Epithelial cell of esophagus (primary cell): ENCODE measurements around the gene DPYSL5.

Source experiments
- DNase-seq: peaks from one replicate; pipeline ENCODE4 v3.0.0; 2010; ENCODE audit warnings: low read depth
- H3K4me3 ChIP-seq: 2 replicates; pipeline ENCODE4 v1.5.1; 2011; ENCODE audit warnings: mild to moderate bottlenecking, low read length, control low read depth
- CTCF ChIP-seq: IDR thresholded peaks from 2 replicates; pipeline ENCODE4 v1.5.1; 2011; ENCODE audit warnings: low read depth, mild to moderate bottlenecking, low read length, control low read depth, inconsistent platforms; ENCODE audit not compliant: insufficient read depth; ENCODE audit errors: missing control alignments

DPYSL5 gene

GRCh38 chr2:26850505-26850904, 2.6 kb downstream of the DPYSL5 start:
- no peak for DNase-seq
- TF ChIP-seq CTCF = no peak
- no peak overlapping the region for H3K4me3 ChIP-seq

GRCh38 chr2:26852405-26853306, 4.7 kb downstream of the DPYSL5 start:
- DNase-seq = no peak
- H3K4me3 ChIP-seq = no peak overlapping the region
- TF ChIP-seq CTCF = no peak

GRCh38 chr2:26853751-26854150, 5.8 kb downstream of the DPYSL5 start:
- TF ChIP-seq CTCF = no peak
- DNase-seq = no peak
- H3K4me3 ChIP-seq = no peak overlapping the region

- H3K4me3 ChIP-seq = no peak overlapping the region
- no peak for TF ChIP-seq CTCF
- DNase-seq = no peak
Observed at GRCh38 chr2:26854283-26854827, 6.4 kb downstream of the DPYSL5 start.

- no peak for TF ChIP-seq CTCF
- no peak overlapping the region for H3K4me3 ChIP-seq
- DNase-seq = no peak
Observed at GRCh38 chr2:26855466-26855865, 7.5 kb downstream of the DPYSL5 start.

GRCh38 chr2:26859622-26860021, 11.7 kb downstream of the DPYSL5 start:
- no peak overlapping the region for H3K4me3 ChIP-seq
- no peak for TF ChIP-seq CTCF
- DNase-seq = no peak
